ENCODE data around the gene LRRN4.

DNA sequence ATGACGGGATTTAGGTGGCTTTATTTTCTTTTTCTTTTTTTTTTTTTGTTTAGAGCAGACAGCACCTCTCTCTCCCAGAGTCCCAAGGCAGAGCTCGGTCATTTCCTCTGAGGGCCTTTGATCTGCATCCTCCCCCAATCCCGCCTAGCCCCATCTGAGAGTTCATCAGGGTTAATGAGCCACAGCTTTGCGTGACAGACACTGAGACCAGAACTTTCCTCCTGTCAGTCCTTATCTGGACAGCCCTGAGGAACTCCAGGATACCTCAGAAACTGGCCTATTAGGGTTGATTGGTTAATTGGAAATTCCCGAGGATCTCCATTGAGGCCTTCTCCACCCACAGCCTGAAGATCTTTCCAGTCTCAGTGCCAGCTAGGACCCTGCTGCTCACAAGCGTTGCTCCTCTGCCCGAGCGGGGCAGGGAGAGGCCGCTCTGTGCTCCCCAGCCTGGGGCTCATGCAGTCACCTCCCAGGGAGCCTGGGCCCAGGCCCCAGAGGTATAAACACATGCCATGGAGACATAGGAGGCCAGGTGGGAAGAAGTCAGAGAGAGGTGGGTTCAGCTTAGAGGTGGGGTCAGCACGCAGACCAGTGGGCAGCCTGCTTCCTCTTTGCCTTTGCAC is 1.4 kb upstream of the LRRN4 start:
- TF ChIP-seq, protein P1, sequence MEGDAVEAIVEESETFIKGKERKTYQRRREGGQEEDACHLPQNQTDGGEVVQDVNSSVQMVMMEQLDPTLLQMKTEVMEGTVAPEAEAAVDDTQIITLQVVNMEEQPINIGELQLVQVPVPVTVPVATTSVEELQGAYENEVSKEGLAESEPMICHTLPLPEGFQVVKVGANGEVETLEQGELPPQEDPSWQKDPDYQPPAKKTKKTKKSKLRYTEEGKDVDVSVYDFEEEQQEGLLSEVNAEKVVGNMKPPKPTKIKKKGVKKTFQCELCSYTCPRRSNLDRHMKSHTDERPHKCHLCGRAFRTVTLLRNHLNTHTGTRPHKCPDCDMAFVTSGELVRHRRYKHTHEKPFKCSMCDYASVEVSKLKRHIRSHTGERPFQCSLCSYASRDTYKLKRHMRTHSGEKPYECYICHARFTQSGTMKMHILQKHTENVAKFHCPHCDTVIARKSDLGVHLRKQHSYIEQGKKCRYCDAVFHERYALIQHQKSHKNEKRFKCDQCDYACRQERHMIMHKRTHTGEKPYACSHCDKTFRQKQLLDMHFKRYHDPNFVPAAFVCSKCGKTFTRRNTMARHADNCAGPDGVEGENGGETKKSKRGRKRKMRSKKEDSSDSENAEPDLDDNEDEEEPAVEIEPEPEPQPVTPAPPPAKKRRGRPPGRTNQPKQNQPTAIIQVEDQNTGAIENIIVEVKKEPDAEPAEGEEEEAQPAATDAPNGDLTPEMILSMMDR (IDR thresholded peaks at IDR 0.05; ENCODE audit: poor library complexity): no peak
- TF ChIP-seq EZH2 (IDR thresholded peaks at IDR 0.05; ENCODE audit: borderline replicate concordance) (no peak), EZH2phosphoT487 (IDR thresholded peaks at IDR 0.05; ENCODE audit: low read depth, severe bottlenecking, unreplicated experiment) (no peak)

Measured in hepatocyte (in vitro differentiated cells).